ENCODE results near the gene TRIM56. TPM values are rescaled to one million over a fixed set of nuclear protein-coding genes. Genes with fewer than 3 reads are reported as not detected.

TRIM56 gene
- total RNA-seq, 1 experiment from 2014 or later, result 23.1 TPM

- DNase-seq (ENCODE audit: low spot score), result no peak
- POLR2A ChIA-PET, result interaction anchor here (0.6 kb wide), 1 partner anchor 960 kb away, joined by 4 read pairs; no protein-coding TSS in a partner anchor
- H3K27me3 Mint-ChIP-seq (ENCODE audit: low read depth), result no peaks in the 10 kb centered on the region; the same call in 1 of the 2 replicates
Observed at GRCh38 chr7:101108330-101108857, 23.1 kb downstream of the TRIM56 start.

GRCh38 chr7:101108961-101109360, 23.7 kb downstream of the TRIM56 start:
- H3K27ac Mint-ChIP-seq, result no peak overlapping the region
- H3K27me3 Mint-ChIP-seq (ENCODE audit: low read depth), result no peaks in the 10 kb centered on the region; the same call in 1 of the 2 replicates
- H3K9me3 Mint-ChIP-seq, result no peaks in the 10 kb centered on the region
- no peaks in the 10 kb centered on the region for H3K36me3 Mint-ChIP-seq
- ChIA-PET POLR2A (interaction anchor here (0.6 kb wide), 1 partner anchor 961 kb away, joined by 4 read pairs; no protein-coding TSS in a partner anchor), CTCF (interaction anchor here (1.4 to 2.8 kb wide), 3 partner anchors 14 to 35 kb away, joined by 3 to 10 read pairs (median 3); no protein-coding TSS in a partner anchor)
- no peak overlapping the region for H3K4me3 Mint-ChIP-seq
- no peak for ATAC-seq
- H3K4me1 Mint-ChIP-seq, result no peaks in the 10 kb centered on the region; the same call in 1 of the 2 replicates
- no peak for DNase-seq (ENCODE audit: low spot score)
- TF ChIP-seq PREB (CRISPR knock-in tag; IDR thresholded peaks at IDR 0.05; ENCODE audit: borderline replicate concordance) (no peak), E2F5 (CRISPR knock-in tag; IDR thresholded peaks at IDR 0.05) (no peak), ZSCAN18 (CRISPR knock-in tag; IDR thresholded peaks at IDR 0.05) (no peak), ZNF281 (CRISPR knock-in tag; IDR thresholded peaks at IDR 0.05) (no peak), JAZF1 (CRISPR knock-in tag; IDR thresholded peaks at IDR 0.05) (no peak), ZNF532 (CRISPR knock-in tag; IDR thresholded peaks at IDR 0.05; ENCODE audit: borderline replicate concordance) (no peak), IRF2 (CRISPR knock-in tag; IDR thresholded peaks at IDR 0.05; ENCODE audit: borderline replicate concordance, low read depth) (no peak), E2F4 (CRISPR knock-in tag; IDR thresholded peaks at IDR 0.05; ENCODE audit: borderline replicate concordance, low read depth) (no peak), OVOL2 (CRISPR knock-in tag; IDR thresholded peaks at IDR 0.05; ENCODE audit: borderline replicate concordance) (no peak), SP1 (CRISPR knock-in tag; conservative IDR thresholded peaks at IDR 0.05) (no peak), RORB (CRISPR knock-in tag; IDR thresholded peaks at IDR 0.05) (no peak), JUN (CRISPR knock-in tag; IDR thresholded peaks at IDR 0.05) (no peak)

More at GRCh38 chr7:101108330-101108857, 23.1 kb downstream of the TRIM56 start:
- Mint-ChIP-seq H3K4me3 (no peak overlapping the region), H3K27ac (no peak overlapping the region), H3K4me1 (peaks cover 4% of the 10 kb centered on the region; the same call in 1 of the 2 replicates), H3K9me3 (no peaks in the 10 kb centered on the region), H3K36me3 (no peaks in the 10 kb centered on the region)
- ATAC-seq, result no peak; the same call in 1 of the 2 replicates
- CTCF ChIA-PET, result interaction anchor here (0.6 to 2.8 kb wide), 5 partner anchors 14 to 309 kb away, joined by 3 to 10 read pairs (median 3); no protein-coding TSS in a partner anchor
- TF ChIP-seq IRF1 (CRISPR knock-in tag; IDR thresholded peaks at IDR 0.05), result no peak
- no peak for TF ChIP-seq CREM (CRISPR knock-in tag; IDR thresholded peaks at IDR 0.05)
- no peak for TF ChIP-seq ATF6 (CRISPR knock-in tag; IDR thresholded peaks at IDR 0.05)
- TF ChIP-seq TP53 (CRISPR knock-in tag; IDR thresholded peaks at IDR 0.05), result no peak
- peak; percentile 20; the same call in 1 of the 2 replicates for TF ChIP-seq GABPB1 (CRISPR knock-in tag; IDR thresholded peaks at IDR 0.05)
